ENCODE measurements around the gene XRN2. TPM values are rescaled to one million over a fixed set of nuclear protein-coding genes. Genes with fewer than 3 reads are reported as not detected.

The XRN2 gene
- total RNA-seq, 2 experiments from 2014 or later, result 71.3 to 72.6 TPM

- peaks cover 40% of the 10 kb centered on the region for H3K36me3 Mint-ChIP-seq (ENCODE audit: low read depth)
- DNase-seq, result no peak
- intact Hi-C loops (cut with micrococcal nuclease), result no loop called here
- no peak overlapping the region for H3K27ac Mint-ChIP-seq
- ChIA-PET POLR2A (interaction anchor here (0.9 kb wide), 1 partner anchor 13 kb away, joined by 3 read pairs; no protein-coding TSS in a partner anchor), CTCF (interaction anchor here (1.3 to 1.7 kb wide), 3 partner anchors 9 to 87 kb away, joined by 3 to 7 read pairs (median 3); no protein-coding TSS in a partner anchor)
- no peaks in the 10 kb centered on the region for H3K27me3 Mint-ChIP-seq
- TF ChIP-seq CTCF (IDR thresholded peaks at IDR 0.05), result no peak
- H3K9me3 Mint-ChIP-seq, result peaks cover 9% of the 10 kb centered on the region
- H3K4me3 Mint-ChIP-seq, result no peak overlapping the region
- H3K4me1 Mint-ChIP-seq (ENCODE audit: low read depth), result peaks cover 73% of the 10 kb centered on the region
- ATAC-seq, result no peak
Measured at GRCh38 chr20:21322083-21322710, 19.1 kb downstream of the XRN2 start.

GRCh38 chr20:21322921-21323331, 19.8 kb downstream of the XRN2 start:
- Mint-ChIP-seq H3K4me3 (no peak overlapping the region), H3K4me1 (ENCODE audit: low read depth) (peaks cover 66% of the 10 kb centered on the region), H3K27me3 (no peaks in the 10 kb centered on the region), H3K27ac (peak overlapping the region; percentile 69), H3K9me3 (peaks cover 9% of the 10 kb centered on the region), H3K36me3 (ENCODE audit: low read depth) (peaks cover 34% of the 10 kb centered on the region)
- ChIA-PET CTCF (interaction anchor here (0.7 to 1.7 kb wide), 4 partner anchors 10 to 88 kb away, joined by 3 to 7 read pairs (median 4); no protein-coding TSS in a partner anchor), POLR2A (interaction anchor here (0.8 to 1.3 kb wide), 2 partner anchors 13 to 20 kb away, joined by 3 to 4 read pairs; partner anchors contain the start of gene XRN2)
- ATAC-seq (peak; percentile 70), DNase-seq (peak; percentile 13)
- no peak for TF ChIP-seq CTCF (IDR thresholded peaks at IDR 0.05)
- intact Hi-C loops (cut with micrococcal nuclease), result no loop called here

GRCh38 chr20:21323640-21324039, 20.5 kb downstream of the XRN2 start:
- Mint-ChIP-seq H3K4me1 (ENCODE audit: low read depth) (peaks cover 62% of the 10 kb centered on the region), H3K27ac (peak overlapping the region; percentile 69), H3K9me3 (peaks cover 9% of the 10 kb centered on the region), H3K36me3 (ENCODE audit: low read depth) (peaks cover 37% of the 10 kb centered on the region), H3K4me3 (no peak overlapping the region), H3K27me3 (no peaks in the 10 kb centered on the region)
- DNase-seq (no peak), ATAC-seq (no peak)
- intact Hi-C loops (cut with micrococcal nuclease), result no loop called here
- CTCF ChIA-PET, result interaction anchor here (1.3 to 1.7 kb wide), 3 partner anchors 9 to 88 kb away, joined by 3 to 7 read pairs (median 3); no protein-coding TSS in a partner anchor
- POLR2A ChIA-PET, result interaction anchor here (1.3 kb wide), 1 partner anchor 20 kb away, joined by 4 read pairs; the partner anchor contains the start of gene XRN2
- TF ChIP-seq CTCF (IDR thresholded peaks at IDR 0.05), result no peak

- TF ChIP-seq CTCF (IDR thresholded peaks at IDR 0.05), result no peak
- intact Hi-C loops (cut with micrococcal nuclease), result no loop called here
- DNase-seq (no peak), ATAC-seq (no peak)
- CTCF ChIA-PET, result interaction anchor here (1.6 kb wide), 1 partner anchor 15 kb away, joined by 4 read pairs; no protein-coding TSS in a partner anchor
- POLR2A ChIA-PET, result interaction anchor here (0.6 to 1.3 kb wide), 3 partner anchors 9 to 128 kb away, joined by 3 to 4 read pairs (median 3); partner anchors contain the start of gene XRN2
- peaks cover 60% of the 10 kb centered on the region for H3K4me1 Mint-ChIP-seq (ENCODE audit: low read depth)
- peaks cover 9% of the 10 kb centered on the region for H3K9me3 Mint-ChIP-seq
- no peaks in the 10 kb centered on the region for H3K27me3 Mint-ChIP-seq
- no peak overlapping the region for H3K4me3 Mint-ChIP-seq
- peak overlapping the region; percentile 69 for H3K27ac Mint-ChIP-seq
- H3K36me3 Mint-ChIP-seq (ENCODE audit: low read depth), result peaks cover 38% of the 10 kb centered on the region
Measured at GRCh38 chr20:21324126-21324525, 21.0 kb downstream of the XRN2 start.

- Mint-ChIP-seq H3K4me3 (peak overlapping the region; percentile 21), H3K27ac (peak overlapping the region; percentile 72), H3K36me3 (ENCODE audit: low read depth) (peaks cover 42% of the 10 kb centered on the region), H3K9me3 (peaks cover 9% of the 10 kb centered on the region), H3K27me3 (no peaks in the 10 kb centered on the region), H3K4me1 (ENCODE audit: low read depth) (peaks cover 58% of the 10 kb centered on the region)
- TF ChIP-seq CTCF (IDR thresholded peaks at IDR 0.05), result no peak
- DNase-seq (no peak), ATAC-seq (peak; percentile 38)
- ChIA-PET CTCF (interaction anchor here (0.9 to 1.6 kb wide), 3 partner anchors 14 to 69 kb away, joined by 3 to 4 read pairs (median 3); no protein-coding TSS in a partner anchor), POLR2A (interaction anchor here (0.7 to 1.2 kb wide), 2 partner anchors 10 to 225 kb away, joined by 3 read pairs; no protein-coding TSS in a partner anchor)
- intact Hi-C loops (cut with micrococcal nuclease), result no loop called here
Measured at GRCh38 chr20:21325296-21325695, 22.2 kb downstream of the XRN2 start.
